ENCODE results near the gene GIPC1. TPM values are rescaled to one million over a fixed set of nuclear protein-coding genes. Genes with fewer than 3 reads are reported as not detected.

The GIPC1 gene
- total and polyA plus RNA-seq, 8 donors, result 73.3 to 662 (median 122) TPM

DNA sequence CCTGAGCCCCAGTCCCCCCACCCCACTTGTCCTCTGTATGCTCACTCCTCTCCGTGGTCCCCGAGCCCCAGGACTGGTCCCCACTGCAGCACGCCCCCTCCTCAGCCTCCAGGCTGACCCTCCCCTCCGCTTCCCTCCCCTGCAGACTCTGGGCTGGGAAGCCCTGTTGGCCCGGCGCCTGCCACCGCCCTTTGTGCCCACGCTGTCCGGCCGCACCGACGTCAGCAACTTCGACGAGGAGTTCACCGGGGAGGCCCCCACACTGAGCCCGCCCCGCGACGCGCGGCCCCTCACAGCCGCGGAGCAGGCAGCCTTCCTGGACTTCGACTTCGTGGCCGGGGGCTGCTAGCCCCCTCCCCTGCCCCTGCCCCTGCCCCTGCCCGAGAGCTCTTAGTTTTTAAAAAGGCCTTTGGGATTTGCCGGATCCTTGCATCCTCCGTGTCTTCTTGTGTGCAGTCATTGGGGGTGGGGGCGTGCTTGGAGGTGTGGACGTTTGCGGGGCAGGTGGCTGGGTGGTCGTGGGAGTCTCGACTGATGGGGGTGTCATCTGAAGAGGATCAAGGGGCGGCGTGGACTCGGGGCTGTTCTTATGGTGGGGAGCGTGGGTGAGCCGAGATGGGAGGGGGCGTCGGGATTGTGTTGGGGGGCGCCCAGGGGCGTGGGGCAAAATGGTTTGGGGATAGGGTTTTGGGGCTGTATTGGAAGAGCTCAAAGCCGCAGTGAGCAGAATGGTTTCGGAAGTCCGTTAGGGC lies 24.3 kb downstream of the GIPC1 start:
- peaks cover 0 to 47% (median 29%) of the 10 kb centered on the region in 3 donors for H3K27me3 ChIP-seq
- peak overlapping the region in 2 of 4 donors; percentile 30 to 46 for H3K4me3 ChIP-seq
- TF ChIP-seq POLR2A (IDR thresholded peaks at IDR 0.05) (no peak), EP300 (IDR thresholded peaks at IDR 0.05) (no peak), POLR2AphosphoS5 (IDR thresholded peaks at IDR 0.05) (no peak)
- TF ChIP-seq, protein P1, sequence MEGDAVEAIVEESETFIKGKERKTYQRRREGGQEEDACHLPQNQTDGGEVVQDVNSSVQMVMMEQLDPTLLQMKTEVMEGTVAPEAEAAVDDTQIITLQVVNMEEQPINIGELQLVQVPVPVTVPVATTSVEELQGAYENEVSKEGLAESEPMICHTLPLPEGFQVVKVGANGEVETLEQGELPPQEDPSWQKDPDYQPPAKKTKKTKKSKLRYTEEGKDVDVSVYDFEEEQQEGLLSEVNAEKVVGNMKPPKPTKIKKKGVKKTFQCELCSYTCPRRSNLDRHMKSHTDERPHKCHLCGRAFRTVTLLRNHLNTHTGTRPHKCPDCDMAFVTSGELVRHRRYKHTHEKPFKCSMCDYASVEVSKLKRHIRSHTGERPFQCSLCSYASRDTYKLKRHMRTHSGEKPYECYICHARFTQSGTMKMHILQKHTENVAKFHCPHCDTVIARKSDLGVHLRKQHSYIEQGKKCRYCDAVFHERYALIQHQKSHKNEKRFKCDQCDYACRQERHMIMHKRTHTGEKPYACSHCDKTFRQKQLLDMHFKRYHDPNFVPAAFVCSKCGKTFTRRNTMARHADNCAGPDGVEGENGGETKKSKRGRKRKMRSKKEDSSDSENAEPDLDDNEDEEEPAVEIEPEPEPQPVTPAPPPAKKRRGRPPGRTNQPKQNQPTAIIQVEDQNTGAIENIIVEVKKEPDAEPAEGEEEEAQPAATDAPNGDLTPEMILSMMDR (IDR thresholded peaks at IDR 0.05), result no peak
- H3K27ac ChIP-seq, result peak overlapping the region in 1 of 5 donors; percentile 54
- peaks cover 48 to 52% (median 50%) of the 10 kb centered on the region in 4 donors for H3K4me1 ChIP-seq
- peak in 1 of 2 donors; percentile 31 for DNase-seq
- 65 to 76% (median 68%) methylated on average over 25 to 46 of the region's 46 CpGs for WGBS, 5 donors
- intact Hi-C loops (cut with DNase I; ENCODE audit: low total_unique reads), result no loop called here
- peaks cover 30 to 52% (median 51%) of the 10 kb centered on the region in 4 donors for H3K36me3 ChIP-seq
- H3K9me3 ChIP-seq, result no peaks in the 10 kb centered on the region

DNA sequence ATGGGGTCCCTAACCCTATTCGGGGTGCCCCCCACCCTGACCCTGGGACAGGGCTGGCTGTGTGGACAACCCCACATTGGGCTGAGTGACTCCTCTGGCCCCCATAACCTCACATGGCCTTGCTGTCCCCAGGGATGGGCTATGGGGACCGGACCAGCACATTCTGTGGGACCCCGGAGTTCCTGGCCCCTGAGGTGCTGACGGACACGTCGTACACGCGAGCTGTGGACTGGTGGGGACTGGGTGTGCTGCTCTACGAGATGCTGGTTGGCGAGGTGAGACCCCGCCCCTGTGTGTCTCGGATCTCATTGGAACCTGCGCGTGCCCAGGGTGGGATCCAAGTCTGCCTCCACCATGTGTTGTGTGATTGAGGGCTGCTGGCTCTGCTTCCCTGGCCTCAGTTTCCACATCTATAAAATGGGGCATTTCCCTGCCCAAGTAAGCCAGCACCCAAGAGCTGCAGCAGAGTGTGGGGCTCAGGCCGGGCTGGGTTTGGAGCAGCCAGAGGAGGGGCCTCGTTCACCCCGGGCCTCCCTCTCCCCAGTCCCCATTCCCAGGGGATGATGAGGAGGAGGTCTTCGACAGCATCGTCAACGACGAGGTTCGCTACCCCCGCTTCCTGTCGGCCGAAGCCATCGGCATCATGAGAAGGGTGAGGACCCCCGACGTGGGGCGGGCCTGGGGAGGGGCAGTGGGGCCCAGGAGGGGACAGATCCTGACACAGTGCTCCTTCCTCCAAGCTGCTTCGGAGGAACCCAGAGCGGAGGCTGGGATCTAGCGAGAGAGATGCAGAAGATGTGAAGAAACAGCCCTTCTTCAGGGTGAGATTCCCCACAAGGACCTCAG lies 25.7 kb downstream of the GIPC1 start:
- Histone ChIP-seq H3K4me3 (no peak overlapping the region), H3K36me3 (peaks cover 43 to 66% (median 65%) of the 10 kb centered on the region in 4 donors), H3K9me3 (no peaks in the 10 kb centered on the region), H3K27ac (no peak overlapping the region), H3K27me3 (peaks cover 0 to 34% (median 25%) of the 10 kb centered on the region in 3 donors), H3K4me1 (peaks cover 35 to 39% (median 37%) of the 10 kb centered on the region in 4 donors)
- DNase-seq, result no peak
- WGBS, 5 donors, result 85 to 88% (median 87%) methylated on average over 29 to 32 of the region's 32 CpGs
- intact Hi-C loops (cut with DNase I; ENCODE audit: low total_unique reads), result no loop called here
- TF ChIP-seq POLR2A (IDR thresholded peaks at IDR 0.05), result no peak
- TF ChIP-seq EP300 (IDR thresholded peaks at IDR 0.05), result no peak
- no peak for TF ChIP-seq POLR2AphosphoS5 (IDR thresholded peaks at IDR 0.05)

DNA sequence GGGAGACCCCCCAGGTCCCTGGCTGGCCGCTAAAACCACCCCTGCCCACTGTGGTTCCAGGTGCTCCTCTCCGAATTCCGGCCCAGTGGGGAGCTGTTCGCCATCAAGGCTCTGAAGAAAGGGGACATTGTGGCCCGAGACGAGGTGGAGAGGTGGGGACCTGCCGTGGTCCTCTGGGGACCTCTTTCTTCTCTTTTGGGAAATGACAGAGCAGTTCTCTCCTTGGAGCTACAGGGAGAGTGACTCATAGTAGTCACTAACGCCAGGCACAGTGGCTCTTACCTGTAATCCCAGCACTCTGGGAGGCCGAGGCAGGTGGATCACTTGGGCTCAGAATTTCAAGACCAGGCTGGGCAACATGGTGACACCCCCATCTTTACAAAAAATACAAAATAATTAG lies 28.1 kb downstream of the GIPC1 start:
- Histone ChIP-seq H3K4me3 (no peak overlapping the region), H3K4me1 (peaks cover 11 to 14% (median 13%) of the 10 kb centered on the region in 4 donors), H3K27me3 (peaks cover 0 to 9% (median 7%) of the 10 kb centered on the region in 3 donors), H3K27ac (no peak overlapping the region), H3K36me3 (peaks cover 60 to 90% (median 89%) of the 10 kb centered on the region in 4 donors), H3K9me3 (no peaks in the 10 kb centered on the region)
- 55 to 77% (median 75%) methylated on average over 4 to 9 of the region's 9 CpGs for WGBS, 5 donors
- no peak for DNase-seq
- intact Hi-C loops (cut with DNase I; ENCODE audit: low total_unique reads), result no loop called here
- TF ChIP-seq POLR2A (IDR thresholded peaks at IDR 0.05), result no peak
- no peak for TF ChIP-seq POLR2AphosphoS5 (IDR thresholded peaks at IDR 0.05)
- TF ChIP-seq, protein P1 (IDR thresholded peaks at IDR 0.05), result no peak
- no peak for TF ChIP-seq EP300 (IDR thresholded peaks at IDR 0.05)

DNA sequence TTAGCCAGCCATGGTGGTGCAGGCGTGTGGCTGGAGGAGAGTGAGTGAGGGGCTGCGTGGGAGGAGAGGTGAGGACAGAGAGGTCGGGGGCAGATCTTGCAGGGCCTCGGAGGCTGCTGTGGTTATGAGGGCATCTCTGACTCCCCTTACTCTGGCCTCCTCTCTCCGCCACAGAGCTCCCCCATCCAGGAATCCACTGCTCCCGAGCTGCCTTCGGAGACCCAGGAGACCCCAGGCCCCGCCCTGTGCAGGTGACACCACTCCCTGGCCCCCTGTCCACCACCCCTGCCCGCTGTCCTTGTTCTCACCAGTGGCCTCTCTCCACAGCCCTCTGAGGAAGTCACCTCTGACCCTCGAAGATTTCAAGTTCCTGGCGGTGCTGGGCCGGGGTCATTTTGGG lies 28.5 kb downstream of the GIPC1 start:
- no peak for TF ChIP-seq POLR2AphosphoS5 (IDR thresholded peaks at IDR 0.05)
- TF ChIP-seq, protein P1 (IDR thresholded peaks at IDR 0.05), result no peak
- TF ChIP-seq POLR2A (IDR thresholded peaks at IDR 0.05), result no peak
- intact Hi-C loops (cut with DNase I; ENCODE audit: low total_unique reads), result no loop called here
- Histone ChIP-seq H3K27ac (no peak overlapping the region), H3K36me3 (peaks cover 60 to 94% (median 93%) of the 10 kb centered on the region in 4 donors), H3K27me3 (peaks cover 0 to 5% (median 3%) of the 10 kb centered on the region in 3 donors), H3K4me3 (no peak overlapping the region), H3K9me3 (no peaks in the 10 kb centered on the region), H3K4me1 (peaks cover 7 to 10% (median 9%) of the 10 kb centered on the region in 4 donors)
- WGBS, 5 donors, result 84 to 92% (median 87%) methylated on average over 12 of the region's 12 CpGs
- DNase-seq, result no peak

Data from stomach (tissue), 9 donors.